Frontal cortex (tissue), 4 donors: ENCODE data around the gene TMEM184B. TPM values are rescaled to one million over a fixed set of nuclear protein-coding genes. Genes with fewer than 3 reads are reported as not detected.
A peak's percentile ranks its signal among the peaks of the same experiment; 100 is the strongest.

ENCODE experiments used
- DNase-seq, 2 donors: peaks; one replicate each; pipeline ENCODE4 v3.0.0; 2012; ENCODE audit warnings: low spot score in 2 of 2
- FAIRE-seq: peaks from 2 replicates; lab custom pipeline; 2012; peaks lifted over from hg19 to GRCh38; lab: Jason Lieb, UNC
- small RNA-seq: library from RNA; depleted of rRNA; stranded (forward); fragments of <200 nt; gene quantifications from one replicate; pipeline ENCODE3, GENCODE V24; 2014
- total RNA-seq: library from RNA; depleted of rRNA; stranded (reverse); fragments of >200 nt; gene quantifications from one replicate; pipeline ENCODE4 v1.2.3, GENCODE V29; 2014
- donor health status: control.
- donor health status: control.
- donor health status: control.

TMEM184B gene
- total RNA-seq, 1 donor from 2014 or later = 6.9 TPM

- FAIRE-seq (no peak), DNase-seq (peak in 1 of 2 donors; percentile 70)
Observed at GRCh38 chr22:38172832-38173640, 99.8 kb downstream of the TMEM184B start.

- no peak for FAIRE-seq
- no peak for DNase-seq
Observed at GRCh38 chr22:38171927-38172831, 100.6 kb downstream of the TMEM184B start.

GRCh38 chr22:38170469-38170868, 102.3 kb downstream of the TMEM184B start:
- FAIRE-seq = no peak
- no peak for DNase-seq

Small RNA genes lying within 50 kb of the gene (small RNA-seq; reads per million reads assigned to genes)
- gene RF00017 (not detected), gene RN7SL704P (0.20 reads per million)

Other genes with a start within 250 kb of the TMEM184B start
- 24.9 TPM for gene PICK1, start 215.6 kb downstream of the TMEM184B start, total RNA-seq
- 3.7 TPM for gene SLC16A8, start 188.8 kb downstream of the TMEM184B start, total RNA-seq
- gene BAIAP2L2, start 162.3 kb downstream of the TMEM184B start, total RNA-seq = under 0.01 TPM
- gene PLA2G6, start 91.2 kb downstream of the TMEM184B start, total RNA-seq = 19.6 TPM
- gene MAFF, start 71.0 kb downstream of the TMEM184B start, total RNA-seq = 1.6 TPM
- gene CSNK1E, start 44.4 kb upstream of the TMEM184B start, total RNA-seq = 197 TPM
- 12.2 TPM for gene KCNJ4, start 182.2 kb upstream of the TMEM184B start, total RNA-seq
- 1.2 TPM for gene KDELR3, start 195.1 kb upstream of the TMEM184B start, total RNA-seq
- 662 TPM for gene DDX17, start 233.3 kb upstream of the TMEM184B start, total RNA-seq